ENCODE data around the gene IL1RL1.

IL1RL1 gene

DNA sequence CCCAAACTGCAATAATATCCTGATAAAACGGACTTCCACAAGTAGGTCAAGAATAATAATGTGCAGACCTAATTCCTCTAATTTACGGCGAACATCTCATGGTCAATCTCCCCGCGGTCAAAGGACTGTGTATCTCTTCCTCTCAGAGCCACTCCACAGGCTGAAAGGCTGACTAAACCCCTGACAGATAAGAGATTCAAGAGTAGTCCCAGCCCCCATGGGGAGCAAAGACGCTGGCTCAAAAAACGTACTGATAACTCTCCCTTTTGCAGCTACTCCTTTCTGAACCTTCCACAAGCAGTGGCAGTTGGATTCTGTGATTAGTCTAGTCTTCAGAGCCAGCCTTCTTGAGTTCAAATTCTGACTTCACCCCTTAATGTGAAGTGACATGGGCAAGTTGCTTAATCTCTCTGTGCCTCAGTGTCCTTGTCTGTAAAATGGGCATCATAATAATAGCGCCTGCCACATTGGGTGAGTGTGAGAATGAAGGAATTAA is 24.6 kb downstream of the IL1RL1 start:
- DNase-seq (ENCODE audit: low read depth): no peak

DNA sequence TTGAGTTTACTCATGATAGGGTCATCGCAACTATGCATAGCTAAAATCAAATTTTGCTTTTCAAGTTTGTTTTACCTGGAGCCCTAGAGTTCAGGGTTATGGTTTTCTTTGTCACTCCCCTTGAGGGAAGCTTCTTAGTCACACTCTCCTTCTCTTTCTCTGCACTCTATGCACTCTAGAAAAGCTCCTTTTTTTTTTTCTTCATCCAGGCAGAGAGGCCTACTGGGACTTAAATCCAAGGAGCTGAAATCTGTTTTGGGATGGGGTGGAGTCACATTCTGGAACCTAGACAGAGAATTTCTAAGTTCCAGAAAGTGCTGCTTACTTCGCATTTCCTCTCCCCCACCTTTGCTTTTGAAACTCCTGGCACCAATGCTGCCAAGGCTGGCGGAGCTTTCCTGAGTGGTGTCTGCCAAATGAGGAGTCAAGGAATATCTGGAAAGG is 25.2 kb downstream of the IL1RL1 start:
- DNase-seq (ENCODE audit: low read depth): no peak

DNA sequence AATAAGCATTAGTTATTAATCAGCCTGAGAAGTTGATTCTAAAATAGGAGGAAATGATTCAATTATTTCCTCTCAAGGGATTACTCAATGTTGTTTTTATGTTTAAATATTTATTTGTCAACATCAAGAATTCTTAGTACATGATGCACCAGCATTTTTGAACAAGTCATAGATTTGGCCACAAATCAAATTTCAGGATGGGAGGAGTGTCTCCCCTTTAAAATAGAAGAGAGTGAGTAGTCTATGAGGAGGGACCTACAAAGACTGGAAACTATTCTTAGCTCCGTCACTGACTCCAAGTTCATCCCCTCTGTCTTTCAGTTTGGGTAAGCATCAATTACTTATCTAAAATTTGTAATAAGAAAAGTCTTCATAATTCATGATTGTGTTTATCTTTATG is 25.6 kb downstream of the IL1RL1 start:
- no peak for DNase-seq (ENCODE audit: low read depth)

DNA sequence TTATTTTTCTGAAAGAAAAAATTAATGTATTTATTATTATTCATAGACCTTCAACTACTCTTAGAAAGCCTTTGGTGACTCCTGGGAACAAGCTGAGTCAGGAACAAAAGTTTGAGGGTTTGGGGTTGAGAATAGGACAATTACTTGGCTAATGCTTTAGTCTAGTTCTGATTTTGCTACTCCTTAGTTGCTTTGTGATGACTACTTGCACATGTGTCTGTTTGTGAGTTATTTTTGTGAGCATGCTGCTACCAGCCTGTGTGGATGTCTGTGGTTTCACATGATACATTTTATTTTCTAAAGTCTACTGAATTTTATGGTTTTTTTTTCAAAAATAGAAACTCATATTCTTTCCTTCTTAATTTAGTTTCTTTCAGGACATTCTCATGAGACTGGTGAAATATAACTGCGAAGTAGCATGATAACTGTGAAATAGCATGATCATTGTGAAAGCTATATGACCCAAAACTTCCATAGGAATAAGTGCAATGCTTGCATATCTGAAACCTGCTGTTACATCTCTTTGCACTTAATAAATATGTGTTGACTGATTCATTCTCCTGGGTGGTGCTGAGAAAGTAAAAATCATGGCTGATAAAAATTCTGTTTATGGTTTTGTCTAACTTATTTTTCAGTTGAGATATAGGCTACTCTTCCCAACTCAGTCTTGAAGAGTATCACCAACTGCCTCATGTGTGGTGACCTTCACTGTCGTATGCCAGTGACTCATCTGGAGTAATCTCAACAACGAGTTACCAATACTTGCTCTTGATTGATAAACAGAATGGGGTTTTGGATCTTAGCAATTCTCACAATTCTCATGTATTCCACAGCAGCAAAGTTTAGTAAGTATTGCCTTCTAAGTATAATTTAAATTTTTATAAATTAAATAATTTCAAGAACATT is 26.4 kb downstream of the IL1RL1 start:
- DNase-seq (ENCODE audit: low read depth): no peak

DNA sequence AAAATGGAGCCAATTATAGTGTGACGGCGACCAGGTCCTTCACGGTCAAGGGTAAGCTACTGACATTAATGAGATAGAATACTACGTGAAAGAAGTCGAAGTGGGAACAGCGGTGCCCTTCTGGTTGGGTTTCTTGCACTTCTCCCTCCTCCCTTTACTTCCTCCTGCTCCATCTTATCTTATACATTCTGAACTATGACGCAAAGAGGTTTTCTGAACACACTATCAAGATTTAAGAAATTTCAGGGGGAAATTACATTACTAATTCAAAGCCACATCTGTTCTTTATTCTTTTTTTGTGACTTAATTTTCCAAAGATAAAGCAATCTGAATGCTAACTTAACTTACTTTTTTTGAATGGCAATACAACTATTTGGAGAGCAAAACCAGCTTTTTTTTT is 29.4 kb downstream of the IL1RL1 start:
- DNase-seq (ENCODE audit: low read depth): no peak

DNA sequence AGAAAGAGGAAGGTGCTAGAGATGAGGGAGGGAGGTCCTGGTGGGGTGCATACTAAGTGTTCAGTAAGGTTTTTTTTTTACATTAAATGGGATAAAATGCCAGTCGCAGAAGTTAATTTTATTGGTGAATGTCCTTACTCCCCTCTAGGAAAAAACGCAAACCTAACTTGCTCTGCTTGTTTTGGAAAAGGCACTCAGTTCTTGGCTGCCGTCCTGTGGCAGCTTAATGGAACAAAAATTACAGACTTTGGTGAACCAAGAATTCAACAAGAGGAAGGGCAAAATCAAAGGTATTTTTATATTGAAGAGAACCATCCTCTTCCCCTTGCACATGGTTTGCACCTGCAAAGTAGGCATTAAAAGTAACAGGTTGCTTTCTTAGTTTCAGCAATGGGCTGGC is 31.5 kb downstream of the IL1RL1 start:
- DNase-seq (ENCODE audit: low read depth): no peak

DNA sequence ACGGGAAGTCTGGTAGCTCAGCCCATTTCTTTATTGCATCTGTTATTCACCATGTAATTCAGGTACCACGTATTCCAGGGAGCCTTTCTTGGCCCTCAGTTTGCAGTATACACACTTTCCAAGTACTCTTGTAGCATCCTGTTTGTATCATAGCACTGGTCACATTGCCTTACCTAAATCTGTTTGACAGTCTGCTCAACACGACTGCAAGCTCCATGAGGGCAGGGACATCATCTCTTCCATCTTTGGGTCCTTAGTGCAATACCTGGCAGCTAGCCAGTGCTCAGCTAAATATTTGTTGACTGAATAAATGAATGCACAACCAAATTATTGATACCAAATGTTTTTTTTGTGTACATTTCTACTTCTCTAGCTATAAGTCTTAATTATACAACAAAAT is 33.0 kb downstream of the IL1RL1 start:
- no peak for DNase-seq (ENCODE audit: low read depth)

DNA sequence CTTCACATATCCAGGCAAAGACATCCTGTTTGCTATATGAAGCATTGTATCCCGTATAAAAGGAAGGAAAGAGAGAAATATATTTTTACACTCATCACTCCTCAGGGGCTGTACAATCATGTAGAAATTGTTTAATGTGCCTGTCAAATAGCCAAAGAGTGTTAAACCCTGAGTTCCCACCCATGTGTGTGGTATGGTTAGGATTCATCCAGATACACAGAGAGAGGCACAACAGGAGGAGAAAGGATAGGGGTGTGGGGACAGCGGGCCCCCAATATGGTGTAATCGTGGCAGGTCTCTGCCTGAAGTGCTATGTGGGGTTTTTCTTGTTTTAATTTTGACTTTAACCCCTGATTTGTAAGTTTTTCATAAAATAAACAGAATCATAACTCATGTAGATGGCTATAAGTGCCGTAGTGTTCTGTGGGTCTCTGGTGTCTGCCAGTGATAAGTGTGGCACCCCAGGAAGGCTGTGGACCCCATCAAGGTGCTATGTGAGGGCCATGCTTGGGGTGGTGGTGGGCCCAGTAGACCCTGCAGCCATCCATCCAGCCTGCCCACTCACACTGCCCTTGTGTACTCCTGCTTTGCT is 34.1 kb downstream of the IL1RL1 start:
- DNase-seq (ENCODE audit: low read depth): no peak

DNA sequence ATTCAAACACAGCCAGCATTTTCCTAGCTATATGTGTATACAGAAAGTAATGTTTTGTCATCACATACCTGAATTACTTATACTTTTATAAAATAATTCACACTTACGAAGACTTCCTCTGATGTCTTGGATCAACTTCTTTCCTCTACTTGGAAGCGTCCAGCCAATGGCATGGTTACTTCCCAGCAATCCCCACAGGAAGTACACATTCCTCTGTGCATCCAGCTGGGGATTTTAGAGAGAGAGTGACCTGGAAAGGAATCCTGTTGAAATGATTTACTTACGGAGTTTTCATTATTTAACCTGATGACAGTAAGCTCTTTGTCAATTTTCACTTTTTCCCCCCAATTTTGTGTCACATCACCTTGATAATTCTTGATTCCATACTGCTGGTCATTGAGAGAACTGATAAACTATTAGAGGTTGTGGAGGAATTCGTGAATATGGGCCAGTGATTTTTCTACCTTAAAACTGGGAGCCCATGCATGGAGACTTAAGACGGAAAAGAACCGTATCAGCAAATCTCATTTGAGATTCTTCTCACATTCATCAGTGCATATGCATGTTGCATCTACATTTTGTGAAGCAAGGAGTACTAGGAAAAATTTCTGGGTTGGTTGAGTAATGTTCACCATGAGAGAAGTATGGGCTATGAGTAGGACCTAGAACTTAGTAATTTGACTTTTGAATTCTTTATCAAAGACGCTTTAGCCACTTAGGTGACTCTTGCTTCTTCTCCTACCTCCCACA is 35.2 kb downstream of the IL1RL1 start:
- DNase-seq (ENCODE audit: low read depth): no peak

DNA sequence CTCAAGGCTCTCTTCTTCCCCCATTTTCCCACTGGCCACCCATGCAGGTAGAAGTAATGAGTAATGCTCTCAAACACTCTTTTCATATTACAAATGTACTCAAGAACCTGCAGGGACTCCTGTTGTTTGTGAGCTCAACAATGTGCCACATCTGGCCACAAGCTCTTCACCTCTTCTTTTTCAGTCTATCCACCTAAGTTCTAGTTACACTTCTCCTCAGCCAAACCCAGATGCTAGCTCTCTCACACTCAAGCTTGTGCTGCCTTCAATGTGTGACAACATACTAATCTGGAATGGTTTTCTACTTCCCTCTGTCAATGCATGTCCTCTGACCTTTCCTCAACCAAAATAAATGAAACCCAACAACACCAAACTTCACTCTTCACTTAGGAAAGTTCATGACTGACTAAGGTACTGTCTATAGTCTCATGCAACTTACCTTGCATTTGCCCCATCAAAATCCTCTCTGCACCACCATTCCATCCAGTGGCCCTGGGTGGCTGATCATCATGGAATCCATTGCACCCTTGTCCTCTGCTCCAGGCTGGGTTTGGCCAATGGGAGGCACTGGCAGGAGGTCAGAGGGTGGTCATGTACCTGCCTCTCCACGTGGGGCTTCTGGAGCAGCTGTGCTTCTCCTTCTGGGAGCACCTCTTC is 38.9 kb downstream of the IL1RL1 start:
- no peak for DNase-seq (ENCODE audit: low read depth)

DNA sequence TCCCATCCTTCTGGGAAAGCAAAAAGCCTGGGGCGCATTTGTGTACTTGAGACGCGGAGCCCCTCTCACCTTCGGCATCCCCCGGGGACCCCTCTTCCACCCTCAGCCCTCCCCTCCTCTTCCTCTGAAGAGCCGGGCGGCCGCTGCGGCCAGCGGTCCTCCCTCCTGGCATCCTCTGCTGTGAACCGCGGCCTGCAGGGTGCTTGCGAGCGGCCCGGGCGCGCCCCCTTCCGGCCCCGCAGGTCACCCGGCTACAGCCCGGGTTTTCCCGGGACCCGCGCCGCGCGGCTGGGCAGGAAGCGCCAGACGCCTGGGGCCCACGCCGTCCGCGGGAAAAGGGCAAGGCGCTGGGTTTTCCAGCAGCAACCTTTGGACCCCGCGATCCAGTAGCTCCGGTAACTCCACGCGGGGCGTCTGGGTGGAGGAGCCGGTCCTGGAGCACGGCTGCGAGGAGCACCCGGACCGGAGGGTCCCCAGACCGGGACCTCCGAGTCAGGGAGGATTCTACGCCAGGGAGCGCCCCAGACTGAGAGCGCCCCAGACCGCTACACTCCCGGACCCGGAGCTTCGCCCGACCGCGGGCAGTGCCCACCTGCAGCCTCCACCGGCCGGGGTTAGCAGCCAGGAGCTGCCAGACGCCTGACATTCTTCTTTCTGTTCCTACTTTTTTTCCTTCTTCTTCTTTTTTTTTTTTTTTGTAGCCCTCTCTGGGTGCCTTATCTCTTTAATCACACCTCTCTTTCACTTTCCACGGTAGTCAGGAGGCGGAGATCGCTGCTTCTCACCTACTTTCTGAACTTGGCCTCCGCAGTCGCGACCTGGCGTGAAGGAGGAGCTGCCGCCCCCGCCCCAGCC is 44.4 kb downstream of the IL1RL1 start, which contains the start of gene IL18R1:
Gene IL18R1, plus strand, starts transcription at position 271 of the 855 bp plus-strand sequence. CDS start 6,865 bp downstream, outside the sequence.
- DNase-seq (ENCODE audit: low read depth): peak; percentile 63

DNA sequence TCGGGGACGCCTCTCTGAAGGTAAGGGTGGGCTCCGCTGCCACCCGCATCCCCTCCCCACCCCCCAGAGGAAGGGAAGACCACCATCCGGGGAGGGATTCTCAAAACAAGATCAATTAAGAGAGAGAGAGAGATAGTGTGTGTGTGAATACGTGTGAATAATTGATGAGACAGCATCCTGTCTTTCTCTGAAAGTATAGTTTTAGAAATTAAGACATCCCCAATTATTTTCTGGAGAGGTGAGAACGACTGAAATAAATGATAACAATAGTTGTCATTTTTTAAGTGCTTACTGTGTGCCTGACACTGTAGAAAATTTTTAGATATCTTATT is 45.0 kb downstream of the IL1RL1 start:
- no peak for DNase-seq (ENCODE audit: low read depth)

DNA sequence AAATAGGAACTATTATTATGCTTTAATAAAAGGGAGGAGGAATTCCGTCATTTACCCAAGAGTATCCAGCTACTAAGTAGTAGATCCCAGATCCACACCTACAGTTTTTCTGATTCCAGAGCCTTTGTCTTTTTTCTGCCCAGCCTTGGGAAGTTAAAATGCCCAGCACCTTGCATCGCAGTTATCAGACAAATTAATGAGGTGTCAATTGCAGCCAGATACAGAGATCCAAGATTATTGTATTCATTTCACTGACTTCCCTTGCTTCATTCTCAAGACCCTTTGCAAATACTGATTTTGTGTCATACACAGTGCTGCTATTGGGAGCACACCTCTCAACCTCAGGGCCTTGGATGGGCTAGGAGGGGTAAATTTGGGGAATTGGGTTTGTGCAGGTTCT is 45.4 kb downstream of the IL1RL1 start:
- no peak for DNase-seq (ENCODE audit: low read depth)

DNA sequence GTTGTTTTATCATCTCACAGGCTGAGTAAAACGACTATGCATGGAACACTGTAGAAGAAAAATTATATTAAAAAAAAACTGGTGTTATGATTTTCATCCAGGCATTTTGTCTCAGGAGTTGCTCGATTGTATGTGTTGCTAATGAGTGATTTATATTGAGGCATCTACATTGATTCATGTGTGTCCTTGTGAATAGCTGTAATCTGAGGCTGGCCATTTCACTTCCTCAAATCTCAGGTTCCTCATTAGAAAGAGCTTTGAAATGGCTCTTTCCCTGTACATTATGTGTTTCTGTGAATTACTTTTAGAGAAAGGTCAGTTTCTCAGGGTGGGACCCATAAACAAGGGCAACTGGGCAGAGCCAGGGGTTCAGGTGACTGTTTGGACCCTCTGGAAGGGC is 46.6 kb downstream of the IL1RL1 start:
- no peak for DNase-seq (ENCODE audit: low read depth)

DNA sequence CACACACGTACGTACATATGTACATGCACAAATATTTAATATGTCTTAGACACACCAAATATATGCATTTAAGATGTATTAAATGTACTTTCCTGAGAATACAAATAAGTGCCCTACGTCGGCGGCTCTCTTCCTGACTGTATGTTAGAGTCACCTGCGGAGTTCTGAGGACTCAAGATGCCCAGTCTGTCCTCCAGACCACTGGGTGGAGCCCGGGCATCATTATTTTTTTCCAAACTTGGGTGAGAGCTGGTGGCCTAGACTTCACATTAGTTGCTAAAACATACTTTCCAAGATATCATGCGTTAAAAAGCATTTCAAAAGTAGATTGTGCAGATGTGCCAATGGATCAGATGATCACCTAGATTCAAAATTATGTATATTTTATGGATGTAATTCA is 47.1 kb downstream of the IL1RL1 start:
- DNase-seq (ENCODE audit: low read depth): no peak

DNA sequence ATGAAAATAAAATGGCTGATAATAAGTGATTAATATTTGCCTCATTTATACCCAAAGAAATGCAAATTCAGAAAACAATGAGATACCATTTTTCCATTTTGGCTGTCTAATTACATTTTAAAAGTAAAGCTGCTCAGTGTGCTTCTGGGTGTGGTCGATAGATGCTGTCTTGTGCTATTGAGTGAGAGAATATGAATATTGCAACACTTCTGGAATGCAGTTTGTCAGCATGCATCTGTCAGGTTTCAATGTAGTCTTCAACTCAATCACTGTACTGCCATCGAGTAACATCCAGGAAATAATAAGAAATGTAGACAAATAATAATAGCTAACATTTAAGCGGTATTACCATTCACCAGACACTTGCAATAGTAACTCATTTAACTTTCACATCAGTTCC is 48.2 kb downstream of the IL1RL1 start:
- DNase-seq (ENCODE audit: low read depth): no peak

DNA sequence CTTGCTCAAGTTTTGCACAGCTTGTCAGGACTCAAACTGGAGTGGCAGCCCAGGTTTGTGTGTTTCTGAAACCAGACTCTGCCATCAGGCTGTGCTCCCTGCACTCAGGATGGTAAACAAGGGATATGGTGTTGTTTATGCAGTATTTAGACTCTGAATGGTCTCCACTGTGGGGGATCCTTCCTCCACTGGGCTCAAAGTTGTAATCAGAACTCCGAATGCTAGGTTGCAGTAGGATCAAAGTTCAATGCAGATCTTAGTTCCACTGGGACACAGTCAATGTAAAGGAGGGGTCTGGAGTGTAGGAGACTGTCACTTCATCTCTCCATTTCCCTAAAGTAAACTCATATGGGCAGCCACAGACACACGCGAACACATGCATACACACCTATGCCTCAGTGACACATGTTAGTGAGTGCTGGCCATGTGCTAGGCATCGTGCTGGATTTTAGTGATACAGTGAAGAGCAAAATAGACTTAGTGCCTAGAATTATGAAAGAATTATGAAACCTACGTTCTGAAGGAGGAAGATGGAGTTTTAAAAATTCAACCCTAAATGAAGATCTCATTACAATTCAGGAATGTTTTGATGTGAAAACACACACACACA is 50.4 kb downstream of the IL1RL1 start:
- DNase-seq (ENCODE audit: low read depth): no peak

DNA sequence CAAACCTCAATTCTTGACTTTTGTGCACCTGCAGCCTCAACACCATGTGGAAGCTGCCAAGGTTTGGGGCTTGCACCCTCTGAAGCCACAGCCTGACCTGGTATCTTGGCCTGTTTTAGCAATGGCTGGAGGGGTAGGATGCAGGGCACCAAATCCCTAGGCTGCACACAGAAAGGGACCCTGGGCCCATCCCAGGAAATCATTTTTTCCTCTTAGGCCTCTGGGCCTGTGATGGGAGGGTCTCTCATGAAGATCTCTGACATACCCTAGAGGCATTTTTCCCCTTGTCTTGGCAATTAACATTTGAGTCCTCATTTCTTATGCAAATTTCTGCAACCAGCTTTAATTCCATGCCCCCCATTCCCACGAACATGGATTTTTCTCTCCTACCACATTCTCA is 54.4 kb downstream of the IL1RL1 start:
- DNase-seq (ENCODE audit: low read depth): no peak

DNA sequence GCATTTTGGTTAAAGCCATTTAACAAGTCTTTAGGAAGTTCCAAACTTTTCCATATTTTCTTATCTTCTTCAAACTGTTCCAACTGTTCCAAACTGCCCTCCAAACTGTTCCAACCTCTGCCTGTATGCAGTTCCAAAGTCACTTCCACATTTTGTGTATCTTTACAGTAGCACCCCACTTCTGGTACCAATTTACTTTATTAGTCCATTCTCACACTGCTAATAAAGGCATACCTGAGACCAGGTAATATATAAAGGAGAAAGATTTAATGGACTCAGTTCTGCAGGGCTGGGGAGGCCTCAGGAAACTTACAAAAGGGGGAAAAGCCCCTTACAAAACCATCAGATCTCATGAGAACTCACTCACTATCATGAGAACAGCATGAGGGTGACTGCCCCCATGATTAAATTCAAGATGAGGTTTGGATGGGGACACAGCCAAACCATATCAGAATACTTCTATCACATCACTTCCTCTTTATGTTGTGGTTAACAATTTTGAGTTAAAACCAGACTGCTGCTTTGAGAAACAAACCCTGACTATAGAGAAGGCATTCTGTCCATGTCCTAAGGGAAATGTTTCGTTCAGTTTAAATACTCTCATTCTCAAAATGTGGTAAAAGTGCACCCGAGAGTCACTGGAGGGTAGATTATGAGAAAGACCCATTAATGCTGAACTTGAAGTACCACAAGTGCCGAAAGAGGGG is 55.2 kb downstream of the IL1RL1 start:
- no peak for DNase-seq (ENCODE audit: low read depth)

DNA sequence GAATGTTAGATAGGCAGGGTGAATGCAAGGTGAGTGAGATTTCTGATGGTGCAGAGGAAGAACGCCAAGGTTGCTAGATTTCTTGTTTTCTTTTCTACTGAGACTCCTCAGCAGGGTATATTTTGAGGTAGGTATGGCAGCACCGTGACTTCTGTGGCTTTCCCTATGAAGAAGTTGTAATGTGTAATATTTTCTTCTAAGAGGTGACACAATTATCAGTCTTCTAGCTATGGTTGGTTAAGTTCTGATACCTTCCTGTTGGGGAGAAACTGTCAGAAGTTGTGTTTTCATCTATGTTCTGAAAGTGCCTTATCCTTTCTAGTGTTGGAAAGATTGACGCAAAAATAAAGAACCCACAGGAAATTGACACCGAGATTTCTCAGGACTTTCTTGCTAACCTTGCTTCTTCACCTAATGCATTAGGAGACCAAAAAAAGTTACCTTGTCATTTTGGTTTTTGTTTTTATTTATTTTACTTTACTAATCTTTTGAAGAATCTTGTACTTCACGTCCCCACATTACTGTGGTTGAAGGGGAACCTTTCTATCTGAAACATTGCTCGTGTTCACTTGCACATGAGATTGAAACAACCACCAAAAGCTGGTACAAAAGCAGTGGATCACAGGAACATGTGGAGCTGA is 56.1 kb downstream of the IL1RL1 start:
- DNase-seq (ENCODE audit: low read depth): peak; percentile 9
